HG03066 (cell line): ENCODE measurements around the gene LBH.

ENCODE experiments used
- ATAC-seq: cut with Tn5 transposase; IDR thresholded peaks from one replicate; pipeline ENCODE4 v1.9.1; 2021; ENCODE audit warnings: low read depth; ENCODE audit not compliant: unreplicated experiment

The LBH gene

GRCh38 chr2:30213907-30214463 lies 17.3 kb upstream of the LBH start:
- no peak for ATAC-seq

DNA sequence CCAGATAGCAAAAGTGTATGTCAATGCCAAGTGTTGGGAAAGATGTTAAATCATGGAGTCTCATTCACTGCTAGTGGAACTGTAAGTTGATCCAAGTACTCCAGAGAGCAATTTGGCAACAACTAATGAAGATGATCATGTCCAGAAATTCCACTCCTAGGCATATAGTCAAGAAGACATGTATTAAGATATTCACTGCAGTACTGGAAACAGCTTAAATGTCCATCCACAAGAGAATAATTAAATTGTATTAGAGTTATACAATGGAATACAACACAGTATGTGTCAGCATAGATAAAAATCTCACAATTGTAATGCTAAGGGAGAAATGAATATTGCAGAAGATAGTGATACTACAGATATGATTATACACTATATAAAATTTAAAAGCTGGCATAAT lies 15.2 kb upstream of the LBH start:
- no peak for ATAC-seq

DNA sequence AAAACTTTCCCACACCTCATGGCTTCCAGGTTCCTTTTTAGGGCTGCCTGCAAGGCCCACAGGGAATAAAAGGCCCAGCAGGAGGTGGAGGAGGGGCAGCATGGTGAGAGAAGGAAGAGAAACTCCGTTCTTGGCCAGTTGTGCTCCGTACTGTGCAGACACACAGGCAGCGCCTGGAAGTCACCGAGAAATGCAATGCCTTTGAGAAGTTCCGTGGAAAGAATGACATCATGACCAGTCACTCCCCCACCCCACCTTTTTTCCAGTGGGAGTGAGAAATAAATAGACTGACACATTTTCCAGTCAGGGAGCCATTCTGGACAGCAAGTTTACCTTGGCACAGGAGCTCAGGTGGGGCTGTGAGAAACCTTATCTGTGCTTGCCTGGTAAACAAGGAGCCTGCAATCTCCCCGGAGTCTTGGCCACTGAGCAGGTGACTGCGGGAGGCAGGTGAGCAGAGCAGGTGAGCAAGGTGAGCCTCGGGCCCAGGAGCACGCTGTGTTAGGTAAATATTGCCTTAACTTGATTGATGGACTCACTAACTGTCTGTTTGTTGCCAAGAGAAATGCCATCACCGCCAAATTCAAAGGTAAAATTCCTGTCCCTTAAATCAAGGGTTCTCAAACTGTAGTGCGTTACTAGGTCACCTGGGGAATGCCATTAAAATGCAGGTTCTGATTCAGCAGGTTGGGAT lies 13.5 kb upstream of the LBH start:
- no peak for ATAC-seq

DNA sequence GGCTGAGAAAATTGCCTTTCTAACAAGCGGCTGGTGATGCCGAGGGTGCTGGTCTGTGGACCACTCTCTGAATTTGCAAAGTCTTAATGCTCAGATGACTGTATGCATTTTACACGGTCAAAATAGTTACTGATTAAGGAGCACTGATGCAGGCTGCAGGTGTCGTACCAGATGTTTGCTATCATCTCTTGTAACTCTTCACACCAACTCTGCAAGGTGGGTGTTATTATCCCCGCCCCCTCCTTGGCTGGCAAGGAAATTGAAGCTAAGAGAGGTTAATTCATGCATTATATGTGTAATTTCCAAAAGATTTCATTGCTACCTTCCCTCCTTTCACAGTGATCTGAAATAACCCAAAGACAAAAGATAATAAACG lies 13.0 kb upstream of the LBH start:
- ATAC-seq: no peak

DNA sequence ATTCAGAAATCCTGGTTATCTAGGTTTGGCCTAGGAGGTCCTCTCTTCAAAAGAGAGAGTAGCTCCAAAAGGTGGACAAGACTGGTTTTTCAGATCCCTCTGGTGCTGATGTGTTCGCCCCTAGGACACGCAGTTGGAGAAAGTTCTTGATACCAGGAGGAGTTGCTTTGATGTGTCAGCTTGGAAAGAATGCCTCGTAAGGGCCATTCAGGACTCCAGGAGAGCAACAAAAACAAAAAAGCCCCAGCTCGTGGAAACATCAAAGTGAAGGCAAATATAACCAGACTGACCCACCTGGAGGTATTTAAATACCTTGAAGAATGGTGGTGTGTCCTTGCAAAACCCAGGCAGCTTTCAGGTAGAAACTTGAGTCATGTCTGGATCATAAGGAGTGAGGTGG lies 12.5 kb upstream of the LBH start:
- no peak for ATAC-seq

- no peak for ATAC-seq
These were observed 11.2 kb upstream of the LBH start for GRCh38 chr2:30219886-30220875.

DNA sequence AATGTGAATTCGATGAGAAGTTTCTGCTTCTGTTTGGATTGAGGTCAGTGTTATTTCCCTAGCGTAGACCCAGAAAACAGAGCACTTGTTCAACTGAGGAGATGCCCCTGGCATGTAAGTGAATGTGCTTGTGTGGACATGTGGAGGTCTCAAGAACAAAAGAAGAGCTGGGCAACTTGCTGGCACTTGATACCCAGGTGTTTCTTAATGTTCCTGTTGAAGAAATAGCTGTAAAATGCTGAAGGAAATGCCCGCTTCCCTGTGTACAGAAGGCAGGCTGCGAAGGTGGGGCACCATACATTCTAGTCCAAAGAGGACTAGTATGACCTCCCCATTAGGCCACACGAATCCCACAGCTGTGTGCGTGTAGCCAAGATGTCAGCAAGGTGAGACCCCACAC lies 9.8 kb upstream of the LBH start:
- ATAC-seq: no peak

GRCh38 chr2:30222031-30222430 lies 9.3 kb upstream of the LBH start:
- no peak for ATAC-seq

DNA sequence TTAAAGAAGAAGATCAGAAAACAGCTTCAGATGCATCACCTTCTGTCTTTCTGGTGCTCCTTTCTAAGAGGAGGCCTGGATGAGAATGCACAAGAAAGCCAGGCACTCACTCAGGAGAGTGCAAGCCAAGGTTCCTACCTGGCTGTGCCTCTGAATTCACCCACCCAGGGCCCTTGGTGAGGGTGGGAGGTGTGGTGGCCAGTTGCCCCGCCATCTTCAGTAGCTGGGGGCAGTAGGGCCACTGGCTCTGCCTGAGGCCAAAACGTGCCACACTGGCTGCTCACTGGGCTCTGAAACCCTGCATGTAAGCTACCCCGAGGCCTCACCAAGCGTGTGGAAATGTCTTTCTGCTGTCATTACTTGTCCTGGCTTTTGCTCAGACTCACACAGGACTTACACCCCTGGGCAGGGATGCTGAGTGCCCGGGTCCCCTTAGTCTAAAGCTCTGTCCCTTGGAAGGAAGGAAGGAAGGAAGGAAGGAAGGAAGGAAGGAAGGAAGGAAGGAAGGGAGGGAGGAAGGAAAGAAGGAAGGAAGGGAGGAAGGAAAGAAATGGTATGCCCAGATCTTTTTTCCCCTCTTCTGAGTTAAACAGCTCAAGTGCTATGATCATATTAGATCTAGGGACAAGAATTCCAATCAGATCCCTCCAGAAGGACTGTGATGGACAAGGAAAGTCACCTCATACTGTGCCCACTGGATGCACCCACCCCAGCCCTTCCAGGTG lies 8.5 kb upstream of the LBH start:
- ATAC-seq: no peak

GRCh38 chr2:30223413-30223874 lies 7.9 kb upstream of the LBH start:
- peak; percentile 55 for ATAC-seq

DNA sequence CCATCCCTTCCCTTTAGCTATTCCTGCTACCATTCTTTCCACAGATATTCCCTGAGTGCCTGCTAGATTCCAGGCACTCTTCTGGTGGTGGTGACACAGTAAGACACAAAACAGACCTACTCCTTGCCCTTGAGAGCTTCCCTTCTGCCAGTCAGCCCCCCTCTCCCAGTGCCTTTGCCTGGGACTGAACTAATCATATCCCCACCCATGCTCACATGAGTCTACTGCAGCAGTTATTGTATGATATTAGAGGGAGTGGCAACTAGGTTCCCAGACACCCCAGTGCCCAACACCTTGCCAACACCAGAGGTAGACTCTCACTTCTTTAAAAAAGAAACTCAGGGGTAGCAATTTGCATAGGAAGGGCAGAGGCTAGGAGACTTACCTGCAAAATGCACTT lies 7.2 kb upstream of the LBH start:
- ATAC-seq: no peak

DNA sequence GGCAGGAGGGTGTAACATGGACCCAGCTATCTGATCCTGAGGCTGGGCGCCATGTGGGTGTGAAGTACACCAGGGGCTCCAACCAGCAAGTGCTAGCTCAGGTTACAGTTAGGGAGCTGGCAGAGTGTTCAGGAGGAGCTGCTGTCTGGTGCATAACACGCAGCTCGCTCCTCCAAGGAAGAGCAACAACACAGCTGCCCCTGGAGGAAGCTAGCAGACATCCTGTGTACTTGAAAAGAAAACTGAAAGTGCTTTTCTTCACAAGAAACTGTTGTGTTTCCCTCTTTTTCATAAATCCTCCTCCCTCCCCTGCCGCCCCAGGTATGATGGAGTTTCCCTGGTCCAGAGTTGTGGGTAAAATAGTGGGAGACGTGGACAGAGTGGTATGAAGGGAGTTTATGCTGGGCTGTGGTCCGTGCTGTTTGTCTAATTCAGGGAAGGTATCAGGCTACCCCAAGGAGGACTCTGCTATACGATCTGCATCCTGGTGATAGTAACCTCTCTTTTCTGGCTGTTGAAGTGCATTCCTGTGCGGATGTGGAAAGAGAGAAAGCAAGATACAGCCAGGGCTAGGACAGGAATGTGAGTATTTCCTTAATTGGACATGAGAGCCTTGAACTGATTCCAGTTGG lies 6.1 kb upstream of the LBH start:
- no peak for ATAC-seq

DNA sequence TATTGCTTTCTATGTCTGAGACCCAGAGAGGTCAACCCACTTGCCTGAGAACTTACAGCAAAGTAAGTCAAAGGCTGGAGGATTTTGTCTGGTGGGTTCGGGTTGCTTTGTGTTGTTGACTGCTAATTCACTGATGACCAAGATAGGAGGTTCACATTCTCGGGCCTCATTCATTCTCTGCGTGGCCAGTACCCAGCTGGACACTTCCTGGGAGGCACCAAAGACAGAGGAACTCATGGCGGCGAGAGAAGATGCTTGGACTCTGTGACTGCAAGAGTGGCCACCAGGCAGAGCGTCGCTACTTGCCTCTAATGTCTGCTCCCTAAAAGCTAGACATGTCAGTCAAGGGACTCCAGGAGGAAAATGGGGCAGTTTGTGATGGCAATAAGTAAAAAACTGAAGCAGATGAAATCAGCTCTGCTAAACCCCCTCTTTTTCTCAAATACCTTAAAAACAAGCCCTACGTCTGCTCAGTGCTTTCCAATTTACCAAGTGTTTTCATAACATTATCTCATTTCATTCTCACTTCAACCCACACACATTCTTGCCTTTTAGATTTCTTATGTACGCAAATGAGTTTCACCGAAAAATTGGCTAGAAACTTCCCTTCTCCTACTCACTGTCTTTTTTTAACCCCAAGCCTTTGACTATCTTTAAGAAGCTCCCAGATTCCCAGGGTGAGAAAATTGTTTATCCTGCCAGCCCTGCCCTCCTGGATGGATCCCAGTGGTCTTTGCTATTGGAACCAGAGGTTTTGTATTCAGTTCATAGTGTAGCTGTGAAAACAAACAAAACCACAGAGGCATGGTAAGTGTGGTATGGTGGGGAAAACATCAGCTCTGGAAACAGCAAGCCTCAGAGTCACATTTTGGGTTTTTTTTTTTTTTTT lies 4.9 kb upstream of the LBH start:
- ATAC-seq: peak; percentile 34

DNA sequence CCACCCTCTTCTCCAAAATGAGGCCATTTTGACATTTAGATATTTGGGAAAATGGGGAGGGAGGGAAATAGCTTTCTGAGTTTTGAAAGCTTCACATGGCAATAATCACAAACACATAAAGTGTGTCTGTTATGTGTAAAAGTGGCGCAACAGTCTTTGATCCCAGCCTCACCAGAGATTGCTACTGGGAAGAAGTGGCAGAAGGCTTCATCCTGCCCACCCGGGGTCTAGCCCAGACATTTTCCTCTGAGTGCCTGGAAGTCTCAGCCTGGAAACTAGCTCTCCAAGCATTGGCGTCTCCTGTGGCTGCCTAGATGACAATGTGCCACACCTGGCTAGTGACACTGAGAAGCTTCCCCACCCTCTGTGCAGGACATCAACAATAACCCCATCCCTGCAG lies 1.7 kb upstream of the LBH start:
- no peak for ATAC-seq

GRCh38 chr2:30230497-30231211 lies 680 bp upstream of the LBH start:
- ATAC-seq: no peak

- peak; percentile 34 for ATAC-seq
These were observed 864 bp downstream of the LBH start for GRCh38 chr2:30231996-30232800.

GRCh38 chr2:30232801-30233130 lies 1.4 kb downstream of the LBH start:
- ATAC-seq: no peak
